Measurements from ENCODE around the gene TBC1D14.
"Not testable (repeated sequence)": the region's sequence is repeated elsewhere in the genome, so short reads cannot be mapped to it uniquely, and the experiment has no call there.

TBC1D14 gene

DNA sequence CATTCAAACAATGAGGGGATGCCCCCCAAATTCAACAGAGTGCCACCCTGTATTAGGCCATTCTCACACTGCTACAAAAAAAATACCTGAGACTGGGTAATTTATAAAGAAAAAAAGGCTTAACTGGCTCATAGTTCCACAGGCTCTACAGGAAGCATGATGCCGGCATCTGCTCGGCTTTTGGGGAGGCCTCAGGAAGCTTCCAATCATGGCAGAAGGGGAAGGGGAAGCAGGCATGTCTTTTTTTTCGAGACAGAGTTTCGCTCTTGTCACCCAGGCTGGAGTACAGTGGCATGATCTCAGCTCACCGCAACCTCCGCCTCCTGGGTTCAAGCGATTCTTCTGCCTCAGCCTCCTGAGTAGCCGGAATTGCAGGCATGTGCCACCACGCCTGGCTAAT is 18.7 kb upstream of the TBC1D14 start:
- H3K27me3 ChIP-seq (ENCODE audit: control insufficient read depth, insufficient read depth, low read length); H3K27ac ChIP-seq (ENCODE audit: low read length); H3K36me3 ChIP-seq (ENCODE audit: control insufficient read depth, insufficient read depth, low read length); H3K9me3 ChIP-seq (ENCODE audit: control insufficient read depth, insufficient read depth, low read length); H3K4me3 ChIP-seq (ENCODE audit: low read length); DNase-seq (ENCODE audit: low read depth, low spot score); H3K4me1 ChIP-seq (ENCODE audit: control insufficient read depth, insufficient read depth, low read length): not testable (repeated sequence)
- WGBS (ENCODE audit: insufficient coverage, insufficient read length): no CpG with 5 or more reads among the region's 9 CpGs

DNA sequence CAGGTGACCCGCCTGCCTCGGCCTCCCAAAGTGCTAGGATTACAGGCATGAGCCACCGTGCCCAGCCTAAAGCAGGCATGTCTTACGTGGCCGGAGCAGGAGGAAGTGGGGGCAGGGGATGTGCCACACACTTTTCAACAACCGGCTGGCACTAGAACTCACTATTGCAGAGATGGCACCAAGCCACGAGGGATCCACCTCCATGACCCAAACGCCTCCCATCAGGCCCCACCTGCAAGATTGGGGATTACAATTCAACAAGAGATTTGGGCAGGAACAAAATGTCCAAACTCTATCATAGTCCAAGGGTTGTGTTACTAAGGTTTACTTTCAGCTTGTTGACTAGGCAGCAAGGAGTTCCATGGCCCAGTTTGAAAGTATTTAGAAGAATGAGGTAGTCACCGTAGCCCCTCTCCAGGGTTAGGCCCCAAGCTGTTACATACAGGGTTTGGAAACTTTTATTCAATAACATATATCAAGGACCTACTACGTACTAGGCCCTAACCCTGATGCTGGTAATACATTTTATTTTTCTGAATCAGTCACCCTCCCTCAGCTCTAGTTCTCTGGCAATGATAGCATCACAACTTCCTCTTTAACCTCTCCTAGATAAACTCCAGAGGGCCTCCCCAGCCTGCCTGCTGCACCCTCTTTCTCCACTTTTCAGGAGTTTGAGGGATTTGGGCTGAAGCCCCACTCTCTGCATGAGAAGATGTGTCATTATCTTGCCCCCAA is 18.0 kb upstream of the TBC1D14 start:
- H3K27ac ChIP-seq (ENCODE audit: low read length): no peak overlapping the region
- H3K4me3 ChIP-seq (ENCODE audit: low read length): no peak overlapping the region
- no peak for DNase-seq (ENCODE audit: low read depth, low spot score)
- no peaks in the 10 kb centered on the region for H3K4me1 ChIP-seq (ENCODE audit: control insufficient read depth, insufficient read depth, low read length)
- WGBS (ENCODE audit: insufficient coverage, insufficient read length): no CpG with 5 or more reads among the region's 10 CpGs
- no peaks in the 10 kb centered on the region for H3K36me3 ChIP-seq (ENCODE audit: control insufficient read depth, insufficient read depth, low read length)
- H3K27me3 ChIP-seq (ENCODE audit: control insufficient read depth, insufficient read depth, low read length): no peaks in the 10 kb centered on the region
- H3K9me3 ChIP-seq (ENCODE audit: control insufficient read depth, insufficient read depth, low read length): no peaks in the 10 kb centered on the region

DNA sequence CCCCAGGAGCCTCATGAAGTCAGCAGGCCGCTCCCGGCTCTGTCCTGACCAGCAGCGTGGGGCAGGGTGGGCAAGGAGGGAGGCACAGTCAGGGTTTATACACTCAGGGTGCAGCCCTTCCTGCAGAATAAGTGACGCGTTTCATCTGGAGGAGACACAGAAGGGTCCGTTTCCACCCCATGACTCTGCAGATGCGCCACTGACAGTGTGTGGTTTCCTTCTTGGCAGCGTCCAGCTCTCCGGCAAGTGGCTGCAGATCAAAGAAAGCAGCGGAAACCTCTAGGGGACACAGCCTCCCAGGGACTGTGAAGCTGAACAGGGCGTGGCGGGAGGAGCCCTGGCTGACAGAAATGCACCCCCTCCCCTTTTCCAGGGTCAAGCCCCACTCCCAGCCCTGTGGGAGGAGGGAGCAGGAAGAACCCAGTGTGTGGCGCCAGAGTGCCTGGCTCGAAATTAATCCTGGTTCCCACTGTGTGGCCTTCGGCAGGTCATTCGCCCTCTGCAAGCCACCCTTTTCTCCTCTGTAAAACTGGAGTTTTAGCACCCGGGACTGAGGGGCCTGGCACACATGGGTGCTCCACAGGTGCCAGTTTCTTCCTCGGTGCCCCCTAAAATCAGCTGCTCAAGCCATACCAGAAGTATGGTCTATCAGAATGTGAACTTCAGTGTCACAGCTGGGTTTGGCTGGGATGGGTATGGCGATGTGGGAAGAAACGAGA is 17.3 kb upstream of the TBC1D14 start:
- Histone ChIP-seq H3K4me1 (ENCODE audit: control insufficient read depth, insufficient read depth, low read length) (no peaks in the 10 kb centered on the region), H3K27me3 (ENCODE audit: control insufficient read depth, insufficient read depth, low read length) (no peaks in the 10 kb centered on the region), H3K4me3 (ENCODE audit: low read length) (no peak overlapping the region), H3K36me3 (ENCODE audit: control insufficient read depth, insufficient read depth, low read length) (no peaks in the 10 kb centered on the region), H3K9me3 (ENCODE audit: control insufficient read depth, insufficient read depth, low read length) (no peaks in the 10 kb centered on the region), H3K27ac (ENCODE audit: low read length) (no peak overlapping the region)
- no peak for DNase-seq (ENCODE audit: low read depth, low spot score)
- WGBS (ENCODE audit: insufficient coverage, insufficient read length): no CpG with 5 or more reads among the region's 20 CpGs

DNA sequence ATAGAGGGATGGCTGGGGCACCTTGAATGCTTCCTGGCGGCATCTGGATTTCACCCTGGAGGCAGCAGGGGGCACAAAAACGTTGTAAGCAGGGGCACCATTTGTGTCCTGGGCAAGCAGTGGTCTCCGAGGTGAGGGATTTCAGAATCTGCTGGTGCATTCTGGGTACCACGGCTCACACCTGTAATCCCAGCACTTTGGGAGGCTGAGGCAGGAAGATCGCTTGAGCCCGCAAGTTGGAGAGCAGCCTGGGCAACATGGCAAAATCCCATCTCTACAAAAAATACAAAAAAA is 16.8 kb upstream of the TBC1D14 start:
- no peak overlapping the region for H3K4me3 ChIP-seq (ENCODE audit: low read length)
- no peaks in the 10 kb centered on the region for H3K9me3 ChIP-seq (ENCODE audit: control insufficient read depth, insufficient read depth, low read length)
- H3K36me3 ChIP-seq (ENCODE audit: control insufficient read depth, insufficient read depth, low read length): no peaks in the 10 kb centered on the region
- no peak for DNase-seq (ENCODE audit: low read depth, low spot score)
- no peaks in the 10 kb centered on the region for H3K27me3 ChIP-seq (ENCODE audit: control insufficient read depth, insufficient read depth, low read length)
- WGBS (ENCODE audit: insufficient coverage, insufficient read length): no CpG with 5 or more reads among the region's 6 CpGs
- H3K4me1 ChIP-seq (ENCODE audit: control insufficient read depth, insufficient read depth, low read length): no peaks in the 10 kb centered on the region
- no peak overlapping the region for H3K27ac ChIP-seq (ENCODE audit: low read length)

DNA sequence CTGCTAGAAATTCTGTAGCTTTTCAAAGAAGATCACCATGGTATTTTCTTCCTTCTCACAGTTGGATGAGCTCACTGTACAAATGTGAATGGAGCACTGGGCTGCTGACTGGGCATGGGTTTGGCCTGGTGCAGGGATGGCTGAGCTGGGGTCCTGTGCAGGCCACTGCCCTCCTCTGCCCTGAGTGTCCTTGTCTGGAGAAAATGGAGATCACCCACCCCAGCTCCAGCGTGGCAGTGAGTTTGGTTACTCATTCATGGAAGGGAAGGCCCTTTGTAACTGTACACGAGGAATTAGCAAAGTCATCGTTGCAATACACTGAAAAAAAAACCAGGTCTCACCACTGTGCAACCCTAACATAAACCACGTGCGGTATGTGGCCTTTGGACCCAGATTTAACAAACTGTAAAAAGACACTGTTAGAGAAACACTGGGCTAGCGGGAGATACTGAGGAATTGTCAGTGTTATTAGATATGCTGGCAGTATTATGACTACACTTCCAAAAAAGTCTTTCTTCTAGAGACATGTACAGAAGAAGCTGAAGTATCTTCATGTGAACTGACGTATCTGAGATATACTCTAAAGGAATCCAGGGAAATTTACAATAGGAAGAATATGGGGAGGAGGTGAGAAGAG is 16.1 kb upstream of the TBC1D14 start:
- Histone ChIP-seq H3K9me3 (ENCODE audit: control insufficient read depth, insufficient read depth, low read length) (no peaks in the 10 kb centered on the region), H3K4me3 (ENCODE audit: low read length) (no peak overlapping the region), H3K27me3 (ENCODE audit: control insufficient read depth, insufficient read depth, low read length) (no peaks in the 10 kb centered on the region), H3K36me3 (ENCODE audit: control insufficient read depth, insufficient read depth, low read length) (no peaks in the 10 kb centered on the region), H3K27ac (ENCODE audit: low read length) (no peak overlapping the region), H3K4me1 (ENCODE audit: control insufficient read depth, insufficient read depth, low read length) (no peaks in the 10 kb centered on the region)
- no CpG with 5 or more reads among the region's 7 CpGs for WGBS (ENCODE audit: insufficient coverage, insufficient read length)
- DNase-seq (ENCODE audit: low read depth, low spot score): no peak

DNA sequence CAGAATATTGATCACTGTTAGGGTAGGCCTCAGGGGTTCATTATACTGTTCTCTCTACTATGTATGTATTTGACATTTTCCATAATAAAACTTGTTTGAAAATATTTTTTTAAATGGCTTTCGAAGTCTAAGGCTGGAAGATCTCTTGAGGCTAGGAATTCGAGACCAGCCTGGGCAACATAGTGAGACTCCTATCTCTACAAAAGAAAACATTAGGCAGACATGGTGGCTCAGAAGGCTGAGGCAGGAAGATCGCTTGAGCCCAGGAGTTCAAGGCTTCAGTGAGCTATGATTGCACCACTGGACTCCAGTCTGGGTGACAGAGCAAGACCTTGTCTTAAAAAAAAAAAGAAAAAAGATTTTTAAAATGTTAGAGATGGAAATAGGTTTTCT is 15.5 kb upstream of the TBC1D14 start:
- no peaks in the 10 kb centered on the region for H3K9me3 ChIP-seq (ENCODE audit: control insufficient read depth, insufficient read depth, low read length)
- H3K36me3 ChIP-seq (ENCODE audit: control insufficient read depth, insufficient read depth, low read length): no peaks in the 10 kb centered on the region
- no CpG with 5 or more reads among the region's 3 CpGs for WGBS (ENCODE audit: insufficient coverage, insufficient read length)
- H3K27me3 ChIP-seq (ENCODE audit: control insufficient read depth, insufficient read depth, low read length): no peaks in the 10 kb centered on the region
- H3K4me1 ChIP-seq (ENCODE audit: control insufficient read depth, insufficient read depth, low read length): no peaks in the 10 kb centered on the region
- no peak for DNase-seq (ENCODE audit: low read depth, low spot score)
- H3K27ac ChIP-seq (ENCODE audit: low read length): no peak overlapping the region
- H3K4me3 ChIP-seq (ENCODE audit: low read length): no peak overlapping the region

DNA sequence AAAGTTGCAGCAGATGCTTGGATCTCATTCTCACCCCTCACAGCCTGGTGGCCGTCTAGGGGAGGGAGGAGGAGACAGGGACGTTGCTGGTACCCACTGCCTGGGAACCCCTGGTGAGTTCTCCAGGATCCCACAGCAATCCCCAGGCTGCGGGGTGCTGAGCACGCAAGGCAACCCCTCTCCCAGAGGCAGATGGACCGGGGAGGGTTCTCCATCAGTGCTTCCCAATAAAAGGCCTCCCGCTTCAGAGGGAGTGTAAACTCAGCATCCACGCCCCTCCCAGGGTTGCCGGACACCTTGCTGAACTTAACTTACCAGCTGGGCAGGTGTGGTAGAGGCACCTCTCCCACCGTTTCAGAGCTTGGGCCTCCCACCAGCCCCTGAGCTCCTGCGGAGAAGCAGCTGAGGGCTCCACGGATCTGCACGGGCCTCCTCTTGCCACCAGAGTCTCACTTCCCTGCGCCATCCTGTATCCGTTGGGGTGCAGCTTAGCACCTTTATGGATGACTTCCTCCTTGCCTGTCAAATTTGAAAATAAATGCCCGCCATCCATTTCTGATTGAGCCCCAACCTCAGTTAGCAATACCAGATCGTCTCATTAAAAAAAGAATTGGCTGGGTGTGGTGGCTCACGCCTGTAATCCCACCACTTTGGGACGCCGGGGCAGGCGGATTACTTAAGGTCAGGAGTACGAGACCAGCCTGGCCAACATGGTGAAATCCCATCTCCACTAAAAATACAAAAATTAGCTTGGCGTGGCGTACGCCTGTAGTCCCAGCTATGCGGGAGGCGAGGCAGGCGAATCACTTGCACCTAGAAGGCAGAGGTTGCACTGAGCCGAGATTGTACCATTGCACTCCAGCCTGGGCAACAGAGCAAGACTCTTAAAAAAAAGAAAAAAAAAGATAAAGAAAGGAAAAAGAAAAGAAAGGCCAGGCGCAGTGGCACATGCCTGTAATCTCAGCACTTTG is 14.8 kb upstream of the TBC1D14 start:
- Histone ChIP-seq H3K27me3 (ENCODE audit: control insufficient read depth, insufficient read depth, low read length) (no peaks in the 10 kb centered on the region), H3K4me1 (ENCODE audit: control insufficient read depth, insufficient read depth, low read length) (no peaks in the 10 kb centered on the region), H3K27ac (ENCODE audit: low read length) (no peak overlapping the region), H3K4me3 (ENCODE audit: low read length) (no peak overlapping the region), H3K9me3 (ENCODE audit: control insufficient read depth, insufficient read depth, low read length) (no peaks in the 10 kb centered on the region), H3K36me3 (ENCODE audit: control insufficient read depth, insufficient read depth, low read length) (no peaks in the 10 kb centered on the region)
- WGBS (ENCODE audit: insufficient coverage, insufficient read length): no CpG with 5 or more reads among the region's 29 CpGs
- no peak for DNase-seq (ENCODE audit: low read depth, low spot score)

DNA sequence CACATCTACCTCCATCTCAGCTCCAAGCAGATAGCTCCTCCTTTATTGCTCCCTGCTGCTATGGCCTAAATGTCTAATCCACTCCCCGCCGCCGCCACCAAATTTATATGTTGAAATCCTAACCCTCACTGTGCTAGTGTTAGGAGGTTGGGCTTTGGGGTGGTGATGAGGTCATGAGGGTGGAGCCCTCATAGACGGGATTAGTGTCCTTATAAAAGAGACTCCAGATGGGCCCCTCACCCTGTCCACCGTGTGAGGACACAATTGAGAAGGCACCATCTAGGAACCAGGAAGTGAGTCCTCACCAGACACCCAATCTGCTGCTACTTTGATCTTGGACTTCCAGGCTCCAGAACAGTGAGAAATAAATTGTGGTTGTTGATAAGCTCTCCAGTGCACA is 13.6 kb upstream of the TBC1D14 start:
- no peaks in the 10 kb centered on the region for H3K36me3 ChIP-seq (ENCODE audit: control insufficient read depth, insufficient read depth, low read length)
- H3K27me3 ChIP-seq (ENCODE audit: control insufficient read depth, insufficient read depth, low read length): no peaks in the 10 kb centered on the region
- no peak for DNase-seq (ENCODE audit: low read depth, low spot score)
- no peaks in the 10 kb centered on the region for H3K4me1 ChIP-seq (ENCODE audit: control insufficient read depth, insufficient read depth, low read length)
- H3K4me3 ChIP-seq (ENCODE audit: low read length): no peak overlapping the region
- WGBS (ENCODE audit: insufficient coverage, insufficient read length): no CpG with 5 or more reads among the region's 5 CpGs
- no peak overlapping the region for H3K27ac ChIP-seq (ENCODE audit: low read length)
- H3K9me3 ChIP-seq (ENCODE audit: control insufficient read depth, insufficient read depth, low read length): no peaks in the 10 kb centered on the region

DNA sequence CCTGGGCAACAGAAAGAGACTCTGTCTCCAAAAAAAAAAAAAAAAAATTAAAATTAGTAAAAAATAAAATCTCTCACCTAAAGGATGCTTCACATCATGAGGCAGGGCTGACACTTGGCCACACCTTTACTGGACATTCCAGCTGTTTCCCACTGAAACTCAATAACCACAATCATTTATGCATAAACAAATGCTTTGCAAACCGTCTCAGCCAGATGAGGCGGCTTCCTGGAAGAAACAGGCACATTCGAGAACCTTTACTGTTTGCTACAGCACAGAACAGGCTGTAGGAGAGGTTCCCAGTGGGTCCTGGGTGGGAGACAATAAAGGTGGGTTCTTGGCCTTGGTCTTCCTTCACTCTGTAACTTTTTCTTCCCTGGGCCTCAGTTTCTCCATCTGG is 10.9 kb upstream of the TBC1D14 start:
- H3K4me1 ChIP-seq (ENCODE audit: control insufficient read depth, insufficient read depth, low read length): no peaks in the 10 kb centered on the region
- H3K27ac ChIP-seq (ENCODE audit: low read length): no peak overlapping the region
- WGBS (ENCODE audit: insufficient coverage, insufficient read length): no CpG with 5 or more reads among the region's 3 CpGs
- H3K9me3 ChIP-seq (ENCODE audit: control insufficient read depth, insufficient read depth, low read length): no peaks in the 10 kb centered on the region
- H3K27me3 ChIP-seq (ENCODE audit: control insufficient read depth, insufficient read depth, low read length): no peaks in the 10 kb centered on the region
- H3K4me3 ChIP-seq (ENCODE audit: low read length): no peak overlapping the region
- no peak for DNase-seq (ENCODE audit: low read depth, low spot score)
- H3K36me3 ChIP-seq (ENCODE audit: control insufficient read depth, insufficient read depth, low read length): no peaks in the 10 kb centered on the region

DNA sequence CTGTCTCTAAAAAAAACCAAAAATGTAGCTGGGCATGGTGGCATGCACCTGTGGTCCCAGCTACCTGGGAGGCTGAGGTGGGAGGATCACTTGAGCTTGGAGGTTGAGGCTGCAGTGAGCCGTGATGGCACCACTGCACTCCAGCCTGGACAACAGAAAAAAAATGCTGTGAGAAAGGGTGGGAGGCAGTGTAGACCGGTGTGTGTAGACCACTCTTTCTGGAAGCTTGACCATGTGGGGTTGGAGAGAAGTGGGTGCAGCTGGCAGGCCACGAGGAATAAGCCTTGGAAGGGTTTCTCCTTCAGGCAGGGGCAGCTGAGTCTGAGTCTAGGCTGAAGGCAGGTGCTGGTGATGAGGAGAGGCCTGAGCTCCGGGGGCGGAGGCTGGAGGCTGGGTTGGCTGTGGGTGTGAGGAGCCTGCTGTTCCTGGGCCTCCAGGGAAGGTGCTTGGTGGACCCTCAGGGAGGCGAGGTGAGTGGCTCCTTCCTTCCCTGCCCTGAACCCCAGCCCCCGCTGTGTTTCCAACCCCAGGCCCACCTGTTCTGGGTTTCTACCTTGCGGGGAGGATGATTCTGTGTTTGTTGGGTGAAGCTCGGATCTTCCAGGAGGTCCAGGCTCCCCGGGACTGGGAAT is 9.3 kb upstream of the TBC1D14 start:
- no peak for DNase-seq (ENCODE audit: low read depth, low spot score)
- no peak overlapping the region for H3K4me3 ChIP-seq (ENCODE audit: low read length)
- H3K27ac ChIP-seq (ENCODE audit: low read length): no peak overlapping the region
- no peaks in the 10 kb centered on the region for H3K4me1 ChIP-seq (ENCODE audit: control insufficient read depth, insufficient read depth, low read length)
- no CpG with 5 or more reads among the region's 10 CpGs for WGBS (ENCODE audit: insufficient coverage, insufficient read length)
- H3K27me3 ChIP-seq (ENCODE audit: control insufficient read depth, insufficient read depth, low read length): no peaks in the 10 kb centered on the region
- H3K36me3 ChIP-seq (ENCODE audit: control insufficient read depth, insufficient read depth, low read length): no peaks in the 10 kb centered on the region
- no peaks in the 10 kb centered on the region for H3K9me3 ChIP-seq (ENCODE audit: control insufficient read depth, insufficient read depth, low read length)
